GM12878 (cell line): ENCODE results near the gene PRPS2. TPM values are rescaled to one million over a fixed set of nuclear protein-coding genes. Genes with fewer than 3 reads are reported as not detected.

ENCODE experiments used
- ATAC-seq: fragments of 200-7000 bp; cut with Tn5 transposase; 3 replicates; pipeline ENCODE4 v1.9.1; 2020; ENCODE audit warnings: mild to moderate bottlenecking, moderate library complexity
- BruUV-seq: library from RNA; stranded (reverse); fragments of 400-500 nt; replicated peaks from 2 replicates; lab custom pipeline; 2021; lab: Mats Ljungman, UMichigan
- CTCF ChIA-PET: fragments of 300-600 bp; sonication (Branson Sonifier 250); formaldehyde crosslinking; extraction: SDS; loops from one replicate; lab custom pipeline; 2021; ENCODE audit warnings: inconsistent platforms; lab: Yijun Ruan, JAX
- POLR2A ChIA-PET: fragments of 350-600 bp; formaldehyde crosslinking; extraction: SDS; loops from one replicate; lab custom pipeline; 2021; ENCODE audit warnings: inconsistent platforms; lab: Charles Lee
- RAD21 ChIA-PET: fragments of 300-600 bp; sonication (Branson Sonifier 250); formaldehyde crosslinking; loops from one replicate; lab custom pipeline; 2023; ENCODE audit warnings: antibody characterized with exemption; ENCODE audit not compliant: unreplicated experiment; lab: Charles Lee
- SMC1A ChIA-PET: fragments of 300-600 bp; sonication (Branson Sonifier 250); formaldehyde crosslinking; loops from one replicate; lab custom pipeline; 2023; ENCODE audit not compliant: unreplicated experiment, uncharacterized antibody; lab: Charles Lee
- DNase-seq: peaks from one replicate; pipeline ENCODE4 v3.0.0-alpha.2; 2011; ENCODE audit warnings: low read depth, low spot score
- FAIRE-seq: peaks from 3 replicates; lab custom pipeline; 2011; peaks lifted over from hg19 to GRCh38; lab: Jason Lieb, UNC
- H2AFZ ChIP-seq: 2 replicates; pipeline ENCODE4 v1.6.0; 2011; ENCODE audit warnings: low read depth, low read length, control low read depth; ENCODE audit not compliant: control insufficient read depth
- H3K27ac ChIP-seq: 2 replicates; pipeline ENCODE4 v1.5.1; 2011; ENCODE audit warnings: control low read depth; ENCODE audit not compliant: control insufficient read depth, insufficient read depth
- H3K27me3 ChIP-seq, 2 experiments: replicated peaks in 1 of 2; 2 replicates each; pipeline versions ENCODE4 v1.6.0 to v1.6.1; 2011; ENCODE audit warnings: low read length in 1 of 2; ENCODE audit not compliant: control insufficient read depth in 2 of 2, insufficient read depth in 2 of 2
- H3K36me3 ChIP-seq, 2 experiments: 2 replicates each; pipeline ENCODE4 v1.5.1; 2011; ENCODE audit warnings: low read length in 1 of 2; ENCODE audit not compliant: control insufficient read depth in 2 of 2, insufficient read depth in 2 of 2
- H3K4me1 ChIP-seq: 2 replicates; pipeline ENCODE4 v1.6.1; 2011; ENCODE audit warnings: mild to moderate bottlenecking, low read length, moderate library complexity, mixed read lengths; ENCODE audit not compliant: control insufficient read depth, insufficient read depth
- H3K4me2 ChIP-seq: 2 replicates; pipeline ENCODE4 v1.6.0; 2011; ENCODE audit warnings: control low read depth; ENCODE audit not compliant: control insufficient read depth, insufficient read depth
- H3K4me3 ChIP-seq: fragments of 200-600 bp; sonication (generic); 2 replicates; pipeline ENCODE4 v1.5.1; 2016
- H3K79me2 ChIP-seq: 2 replicates; pipeline ENCODE4 v1.6.0; 2011; ENCODE audit warnings: low read length; ENCODE audit not compliant: control insufficient read depth, insufficient read depth
- H3K9ac ChIP-seq: 2 replicates; pipeline ENCODE4 v1.8.0; 2011; ENCODE audit warnings: low read length, control low read depth, mixed read lengths; ENCODE audit not compliant: control insufficient read depth, insufficient read depth
- H3K9me3 ChIP-seq: replicated peaks from 3 replicates; pipeline ENCODE4 v1.5.1; 2011; ENCODE audit warnings: mild to moderate bottlenecking, low read length; ENCODE audit not compliant: control insufficient read depth, insufficient read depth
- H4K20me1 ChIP-seq: 2 replicates; pipeline ENCODE4 v1.6.0; 2011; ENCODE audit not compliant: control insufficient read depth, insufficient read depth
- CEBPB ChIP-seq, 2 experiments: fragments of 150-350 bp in 1 of 2; IDR thresholded peaks; 2 replicates each; pipeline ENCODE4 v1.6.1; 2012 to 2014; ENCODE audit warnings: low read depth in 2 of 2, low read length in 2 of 2, borderline replicate concordance in 1 of 2, inconsistent platforms in 1 of 2
- CHD4 ChIP-seq: fragments of 200-600 bp; sonication (generic); IDR thresholded peaks from 2 replicates; pipeline ENCODE4 v1.6.1; 2016; ENCODE audit warnings: mild to moderate bottlenecking
- MTA2 ChIP-seq: fragments of 450-650 bp; IDR thresholded peaks from 2 replicates; pipeline ENCODE4 v1.6.1; 2016; ENCODE audit warnings: low read depth, mild to moderate bottlenecking, moderate library complexity
- RUNX3 ChIP-seq: IDR thresholded peaks from 2 replicates; pipeline ENCODE4 v1.6.1; 2012; ENCODE audit warnings: low read length, inconsistent platforms
- SMAD5 ChIP-seq: IDR thresholded peaks from 2 replicates; pipeline ENCODE4 v1.6.1; 2016; ENCODE audit warnings: antibody characterized with exemption, low read depth
- ZNF24 ChIP-seq: fragments of 450-650 bp; IDR thresholded peaks from 2 replicates; pipeline ENCODE4 v1.6.1; 2017; ENCODE audit warnings: antibody characterized with exemption, mild to moderate bottlenecking
- WGBS: methylation state at CpG from one replicate; pipeline ENCODE4 v1.1.6; 2016; ENCODE audit warnings: low lambda C conversion rate; ENCODE audit not compliant: insufficient replicate concordance, insufficient coverage; ENCODE audit errors: missing lambda C conversion rate; 5-methylcytosine and 5-hydroxymethylcytosine counted together
- in situ Hi-C: fragments of 300-500 bp; cut with MboI; formaldehyde crosslinking; loops from 9 replicates; pipeline ENCODE4 v1.14.3; 2018; ENCODE audit warnings: mixed read lengths
- intact Hi-C: fragments of 100-400 bp; cut with micrococcal nuclease; formaldehyde crosslinking; loops from one replicate; pipeline ENCODE4 v1.14.2; 2022; ENCODE audit not compliant: unreplicated experiment
- polyA plus RNA-seq, 11 experiments: library from polyadenylated mRNA; depleted of rRNA in 4 of 11; unstranded in 6 of 11; stranded (reverse) in 5 of 11; fragments of >200 nt; fragmentation: Nextera tagmentation in 4 of 11; fragmentation: Illumina TruSeq in 1 of 11; extraction: Ambion mirVana in 4 of 11; extraction: Trizol in 1 of 11; gene quantifications; 1 replicate in 1 of 11; 2 replicates in 10 of 11; pipeline versions ENCODE4 v1.2.1 to v1.2.3, GENCODE V29; 2011 to 2016; ENCODE audit warnings: inconsistent platforms in 2 of 11, missing spikeins in 2 of 11, low read depth in 1 of 11
- total RNA-seq, 4 experiments: library from RNA; depleted of rRNA in 3 of 4; stranded (reverse); fragments of >200 nt in 3 of 4; fragmentation: Illumina TruSeq in 1 of 4; extraction: Trizol in 1 of 4; gene quantifications; 2 replicates each; pipeline versions ENCODE4 v1.2.1 to v1.2.3, GENCODE V29; 2013 to 2021
- TF ChIP-seq, protein P1 (sequence below): IDR thresholded peaks from 2 replicates; pipeline ENCODE4 v1.6.1; 2012; ENCODE audit warnings: low read length, inconsistent platforms
- TF ChIP-seq, protein P2 (sequence below): fragments of 450-650 bp; IDR thresholded peaks from 2 replicates; pipeline ENCODE4 v1.6.1; 2016; ENCODE audit warnings: mild to moderate bottlenecking

PRPS2 gene
- total and polyA plus RNA-seq, 10 of the 15 experiments (the other 5 are each of a cell fraction or from before 2014, with no cell fraction given), result 44.1 to 102 (median 58.2) TPM

DNA sequence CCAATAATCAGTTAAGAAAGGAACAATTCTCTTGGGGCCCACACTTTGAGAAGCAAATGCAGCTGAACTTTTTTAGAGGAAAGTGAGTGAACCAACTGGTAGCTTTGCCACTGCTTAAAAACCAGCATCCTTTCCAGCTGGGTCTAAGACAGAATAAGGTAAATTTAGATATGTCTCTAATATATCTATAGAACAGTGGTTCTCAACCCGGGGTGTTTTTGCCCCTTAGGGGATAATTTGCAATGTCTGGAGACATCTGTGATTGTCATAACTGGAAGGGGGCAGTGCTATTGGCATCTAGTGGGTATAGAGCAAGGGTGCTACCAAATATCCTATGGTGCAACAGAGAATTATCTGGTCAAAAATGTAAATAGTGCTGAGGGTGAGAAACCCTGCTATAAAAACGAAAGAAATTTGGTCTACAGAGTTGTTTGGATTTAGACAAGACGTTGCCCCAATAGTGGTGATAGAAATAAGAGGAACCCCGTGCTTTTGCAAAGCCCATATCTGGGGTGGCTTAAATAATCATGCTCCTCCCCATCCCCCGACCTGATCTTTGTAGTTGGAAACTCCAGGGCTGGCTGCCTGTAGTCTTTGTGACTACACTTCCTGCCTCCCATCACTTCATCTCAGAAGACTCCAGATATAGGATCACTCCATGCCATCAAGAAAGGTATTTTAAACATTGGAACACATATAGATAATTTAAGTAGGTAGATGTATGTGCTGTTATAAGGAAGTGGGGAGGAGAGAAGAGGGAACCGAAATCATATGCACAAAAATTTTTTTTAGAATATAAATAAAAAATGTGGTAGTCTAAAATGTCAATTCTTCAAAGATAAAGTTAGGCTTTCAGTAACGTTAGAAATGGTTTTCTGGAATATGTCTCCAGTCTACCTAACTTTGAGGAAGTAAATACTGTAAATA is 75.5 kb downstream of the PRPS2 start, which contains the start of gene TLR7 (continued):
- 0 out of 2 replicates have a peak, but pooled peaks have one; percentile 27 for TF ChIP-seq SMAD5
- TF ChIP-seq, all 136 proteins: peak for 8

DNA sequence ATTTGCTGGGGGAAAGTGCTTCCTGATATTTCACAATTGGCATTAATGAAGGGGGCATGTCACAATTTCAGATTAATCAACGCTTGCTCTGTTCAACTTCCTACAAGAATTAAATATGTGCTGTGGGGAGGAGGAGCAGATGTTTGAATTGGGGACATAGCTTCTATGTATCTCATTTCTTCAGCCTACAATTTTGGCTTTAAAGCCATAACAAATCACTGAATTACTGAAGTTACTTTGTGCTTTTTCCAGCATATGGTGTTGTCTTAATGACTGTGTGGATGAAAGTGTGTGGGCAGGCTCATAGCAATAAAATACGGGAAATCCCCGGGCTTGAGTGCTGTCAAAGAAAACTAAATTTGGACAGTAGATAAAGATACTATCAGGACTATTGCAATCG is 76.5 kb downstream of the PRPS2 start:
- FAIRE-seq (peak; percentile 87), DNase-seq (no peak), ATAC-seq (peak; percentile 69)
- Histone ChIP-seq H3K9ac (peak overlapping the region; percentile 91), H3K4me2 (peak overlapping the region; percentile 95), H3K4me3 (peak overlapping the region; percentile 63), H3K4me1 (peaks cover 24% of the 10 kb centered on the region), H3K27ac (peak overlapping the region; percentile 97), H3K79me2 (peaks cover 58% of the 10 kb centered on the region), H3K36me3 (peaks cover 0 to 12% of the 10 kb centered on the region in 2 experiments; a peak in 2 of 4 replicates), H2AFZ (no peak overlapping the region; the same call in 1 of the 2 replicates), H4K20me1 (no peaks in the 10 kb centered on the region), H3K27me3 (no peaks in the 10 kb centered on the region), H3K9me3 (no peaks in the 10 kb centered on the region; the same call in 2 of the 3 replicates)
- SMC1A ChIA-PET, result interaction anchor here (0.8 to 8.0 kb wide), 9 partner anchors 9 to 53 kb away, joined by 3 to 77 read pairs (median 4); no protein-coding TSS in a partner anchor
- BruUV-seq, result no TSS peak
- POLR2A ChIA-PET, result interaction anchor here (0.8 to 0.9 kb wide), 2 partner anchors 10 to 25 kb away, joined by 3 to 5 read pairs; no protein-coding TSS in a partner anchor
- whole genome bisulfite sequencing, result 0% methylated on average over 4 of the region's 4 CpGs
- in situ Hi-C loops (no loop called here), intact Hi-C loops (loop anchor here (2.0 to 10.0 kb wide), 2 partner anchors 53 to 217 kb away; no protein-coding TSS in a partner anchor)
- RAD21 ChIA-PET, result interaction anchor here (0.7 to 5.1 kb wide), 3 partner anchors 24 to 1289 kb away, joined by 3 to 47 read pairs (median 8); no protein-coding TSS in a partner anchor
- TF ChIP-seq ZNF24, result peak; percentile 88
- TF ChIP-seq MTA2, result peak; percentile 32; the same call in 1 of the 2 replicates
- no peak for TF ChIP-seq CHD4
- TF ChIP-seq, protein P1, sequence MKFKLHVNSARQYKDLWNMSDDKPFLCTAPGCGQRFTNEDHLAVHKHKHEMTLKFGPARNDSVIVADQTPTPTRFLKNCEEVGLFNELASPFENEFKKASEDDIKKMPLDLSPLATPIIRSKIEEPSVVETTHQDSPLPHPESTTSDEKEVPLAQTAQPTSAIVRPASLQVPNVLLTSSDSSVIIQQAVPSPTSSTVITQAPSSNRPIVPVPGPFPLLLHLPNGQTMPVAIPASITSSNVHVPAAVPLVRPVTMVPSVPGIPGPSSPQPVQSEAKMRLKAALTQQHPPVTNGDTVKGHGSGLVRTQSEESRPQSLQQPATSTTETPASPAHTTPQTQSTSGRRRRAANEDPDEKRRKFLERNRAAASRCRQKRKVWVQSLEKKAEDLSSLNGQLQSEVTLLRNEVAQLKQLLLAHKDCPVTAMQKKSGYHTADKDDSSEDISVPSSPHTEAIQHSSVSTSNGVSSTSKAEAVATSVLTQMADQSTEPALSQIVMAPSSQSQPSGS, result 0 out of 2 replicates have a peak, but pooled peaks have one; percentile 16
- no peak for TF ChIP-seq CEBPB (IDR thresholded peaks at IDR 0.05; ENCODE audit: borderline replicate concordance in 1 of 2, low read depth in 2 of 2, low read length in 2 of 2)
- TF ChIP-seq, protein P2, sequence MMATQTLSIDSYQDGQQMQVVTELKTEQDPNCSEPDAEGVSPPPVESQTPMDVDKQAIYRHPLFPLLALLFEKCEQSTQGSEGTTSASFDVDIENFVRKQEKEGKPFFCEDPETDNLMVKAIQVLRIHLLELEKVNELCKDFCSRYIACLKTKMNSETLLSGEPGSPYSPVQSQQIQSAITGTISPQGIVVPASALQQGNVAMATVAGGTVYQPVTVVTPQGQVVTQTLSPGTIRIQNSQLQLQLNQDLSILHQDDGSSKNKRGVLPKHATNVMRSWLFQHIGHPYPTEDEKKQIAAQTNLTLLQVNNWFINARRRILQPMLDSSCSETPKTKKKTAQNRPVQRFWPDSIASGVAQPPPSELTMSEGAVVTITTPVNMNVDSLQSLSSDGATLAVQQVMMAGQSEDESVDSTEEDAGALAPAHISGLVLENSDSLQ, result peak; percentile 29; the same call in 1 of the 2 replicates
- peak; percentile 51 for TF ChIP-seq RUNX3
- CTCF ChIA-PET, result interaction anchor here (1.0 to 3.8 kb wide), 4 partner anchors 24 to 53 kb away, joined by 6 to 22 read pairs (median 8); no protein-coding TSS in a partner anchor
